HG03108 (cell line): ENCODE measurements around the gene SULT1A2.
"Not testable (repeated sequence)": the region's sequence is repeated elsewhere in the genome, so short reads cannot be mapped to it uniquely, and the experiment has no call there.

Source experiments
- ATAC-seq: cut with Tn5 transposase; IDR thresholded peaks from one replicate; pipeline ENCODE4 v1.9.1; 2021; ENCODE audit warnings: moderate library complexity; ENCODE audit not compliant: unreplicated experiment

The SULT1A2 gene

DNA sequence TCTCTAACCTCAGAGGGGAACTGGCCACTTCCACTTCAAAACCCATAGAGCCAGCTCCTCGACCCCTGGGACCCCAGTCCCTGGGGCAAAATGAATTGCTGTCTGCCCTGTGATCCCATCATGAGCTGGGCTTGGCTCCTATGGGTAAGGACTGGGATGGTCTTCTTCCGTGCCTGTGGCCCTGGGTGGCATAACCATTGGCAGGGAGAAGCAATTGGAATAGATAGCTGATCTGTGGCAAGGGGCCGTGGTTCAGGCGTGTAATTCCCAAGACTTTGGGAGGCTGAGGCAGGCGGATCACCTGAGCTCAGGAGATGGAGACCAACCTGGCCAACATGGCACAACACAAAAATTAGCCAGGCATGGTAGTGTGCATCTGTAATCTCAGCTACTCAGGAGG, 4.3 kb downstream of the SULT1A2 start:
- ATAC-seq = no peak

- no peak for ATAC-seq
Measured at GRCh38 chr16:28591355-28591754, 5.5 kb downstream of the SULT1A2 start.

GRCh38 chr16:28590384-28591340, 6.2 kb downstream of the SULT1A2 start:
- ATAC-seq = no peak

- no peak for ATAC-seq
Measured at GRCh38 chr16:28589930-28590329, 6.9 kb downstream of the SULT1A2 start.

- no peak for ATAC-seq
Measured at GRCh38 chr16:28589069-28589468, 7.8 kb downstream of the SULT1A2 start.

GRCh38 chr16:28587386-28587785, 9.5 kb downstream of the SULT1A2 start:
- no peak for ATAC-seq

DNA sequence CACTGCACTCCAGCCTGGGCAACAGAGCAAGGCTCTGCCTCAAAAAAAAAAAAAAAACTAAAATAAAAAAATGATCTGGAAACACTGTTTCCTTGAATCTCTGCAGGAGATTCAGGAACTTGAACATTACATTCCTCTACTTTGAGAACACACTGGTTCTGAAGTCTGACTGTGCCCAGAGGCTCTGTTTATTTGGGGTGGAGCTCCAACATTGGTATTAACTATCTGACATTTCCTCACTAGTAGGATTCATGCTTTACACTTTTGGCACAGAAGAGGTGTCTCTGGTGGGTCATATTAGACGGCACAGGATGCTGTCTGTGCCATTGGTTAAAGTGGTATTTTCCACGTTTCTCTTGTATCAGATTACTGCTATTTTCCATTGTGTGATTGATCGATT, 10.4 kb downstream of the SULT1A2 start:
- ATAC-seq = no peak

GRCh38 chr16:28585674-28586073, 11.2 kb downstream of the SULT1A2 start:
- no peak for ATAC-seq

- no peak for ATAC-seq
Measured at GRCh38 chr16:28580726-28581315, 16.0 kb downstream of the SULT1A2 start.

GRCh38 chr16:28575446-28576109, 21.3 kb downstream of the SULT1A2 start:
- ATAC-seq = no peak

DNA sequence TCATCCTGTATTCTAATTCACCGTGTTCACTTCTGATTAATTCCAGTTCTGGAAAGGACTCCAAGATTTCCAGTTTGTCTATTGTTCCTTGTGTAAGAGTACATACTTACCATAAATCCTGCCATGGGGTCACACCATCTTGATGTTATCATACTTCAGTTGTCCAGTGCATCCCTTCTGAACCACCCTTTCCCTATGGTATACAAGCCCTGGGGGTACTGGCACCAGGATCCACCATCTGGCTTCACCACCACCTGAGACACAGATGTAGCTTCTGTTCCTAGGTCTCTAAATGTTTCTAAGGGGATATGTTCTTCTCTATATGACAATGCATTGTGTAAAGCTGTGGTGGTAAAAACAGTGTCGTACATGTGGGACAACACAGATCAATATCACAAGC, 21.9 kb downstream of the SULT1A2 start:
- no peak for ATAC-seq

DNA sequence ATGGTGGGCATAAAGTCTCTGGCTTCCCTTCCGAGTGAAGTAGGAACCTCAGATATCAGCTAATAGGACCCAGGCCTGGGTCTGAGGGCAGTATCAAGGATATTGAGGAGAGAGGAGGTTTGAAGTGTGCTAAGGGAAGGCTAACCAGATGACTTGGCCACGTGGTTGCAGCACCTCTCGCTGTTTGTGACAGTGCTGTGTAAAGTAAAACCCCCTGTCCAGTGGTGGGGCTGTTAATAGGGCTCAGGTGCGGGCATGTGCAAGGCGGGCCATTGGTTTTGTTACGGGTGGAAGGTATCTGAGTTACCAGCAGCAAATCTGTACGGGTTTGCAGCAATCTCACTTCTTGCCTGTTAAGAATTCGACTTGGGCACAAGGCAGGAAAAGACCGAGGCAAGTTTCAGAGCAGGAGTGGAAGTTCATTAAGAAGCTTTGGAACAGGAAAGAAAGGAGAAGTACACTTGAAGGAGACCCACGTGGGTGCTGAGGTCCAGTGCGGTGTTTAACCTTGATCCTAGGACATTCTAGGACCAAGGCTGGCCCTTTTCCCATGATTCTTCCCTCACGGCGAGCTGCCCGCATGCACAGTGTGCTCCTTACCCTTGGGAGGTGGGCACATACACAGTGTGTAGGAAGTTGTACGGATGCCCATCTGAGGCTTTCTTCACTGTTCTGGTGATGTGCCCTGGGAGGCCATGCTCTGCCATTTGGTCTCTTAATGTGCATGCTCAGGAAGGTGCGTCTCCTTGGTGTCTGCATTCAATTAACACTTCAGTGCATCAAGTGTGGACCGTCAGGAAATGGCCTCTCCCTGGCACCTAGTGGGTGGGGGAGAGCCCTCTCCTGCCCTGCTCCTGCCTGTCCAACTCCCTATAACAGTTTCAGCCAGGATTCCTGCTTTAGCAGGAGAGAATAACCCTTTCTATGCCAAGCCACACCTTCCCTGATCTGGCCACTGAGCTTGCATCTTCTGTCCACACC, 22.8 kb downstream of the SULT1A2 start:
- no peak for ATAC-seq

- ATAC-seq = no peak
Measured at GRCh38 chr16:28572696-28573510, 23.9 kb downstream of the SULT1A2 start.

DNA sequence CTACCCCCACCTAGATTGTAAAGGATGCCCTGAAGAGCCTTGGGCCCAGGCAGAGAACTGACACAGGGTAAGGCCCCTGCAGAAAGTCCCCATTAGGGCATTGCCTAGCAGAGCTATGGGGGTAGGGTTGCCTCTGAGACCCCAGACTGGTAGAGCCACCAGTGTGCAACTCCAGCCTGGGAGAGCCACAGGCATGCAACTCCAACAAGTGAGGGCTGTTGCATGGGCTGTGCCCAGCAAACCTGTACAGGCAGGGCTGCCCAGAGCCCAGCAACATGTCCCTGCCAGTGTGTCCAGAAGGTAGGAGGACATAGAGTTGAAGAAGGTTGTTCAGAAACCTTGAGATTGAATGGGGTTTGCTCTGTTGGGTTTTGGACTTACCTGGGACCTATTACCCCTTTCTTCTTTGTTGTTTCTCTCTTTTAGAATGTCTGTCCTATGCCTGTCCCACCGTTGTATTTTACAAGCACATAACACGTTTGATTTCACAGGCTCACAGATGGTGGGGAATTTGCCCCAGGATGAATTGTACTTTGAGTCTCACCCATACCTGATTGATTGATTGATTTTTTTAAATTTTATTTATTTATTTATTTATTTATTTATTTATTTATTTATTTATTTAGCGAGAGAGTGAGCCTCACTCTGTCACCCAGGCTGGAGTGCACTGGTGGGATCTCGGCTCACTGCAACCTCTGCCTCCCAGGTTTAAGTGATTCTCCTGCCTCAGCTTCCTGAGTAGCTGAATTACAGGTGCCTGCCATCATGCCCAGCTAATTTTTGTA, 26.7 kb downstream of the SULT1A2 start:
- ATAC-seq = no peak

GRCh38 chr16:28569021-28569420, 27.8 kb downstream of the SULT1A2 start:
- ATAC-seq = no peak

DNA sequence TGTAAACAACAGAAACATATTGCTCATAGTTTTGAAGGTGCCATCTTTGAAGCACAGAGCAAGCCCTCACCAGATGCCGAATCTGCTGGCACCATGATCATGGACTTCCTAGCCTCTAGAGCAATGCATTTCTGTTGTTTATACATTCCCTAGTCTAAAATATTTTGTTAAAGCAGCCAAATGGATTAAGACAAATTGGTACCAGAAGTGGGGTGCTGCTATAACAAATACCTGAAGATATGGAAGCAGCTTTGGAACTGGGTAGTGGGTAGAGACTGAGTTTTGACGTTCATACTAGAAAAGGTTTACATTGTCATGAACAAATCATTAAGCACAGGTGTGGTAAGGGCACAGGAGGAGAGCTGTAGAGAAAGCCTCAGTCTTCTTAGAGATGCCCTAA, 29.6 kb downstream of the SULT1A2 start:
- no peak for ATAC-seq

DNA sequence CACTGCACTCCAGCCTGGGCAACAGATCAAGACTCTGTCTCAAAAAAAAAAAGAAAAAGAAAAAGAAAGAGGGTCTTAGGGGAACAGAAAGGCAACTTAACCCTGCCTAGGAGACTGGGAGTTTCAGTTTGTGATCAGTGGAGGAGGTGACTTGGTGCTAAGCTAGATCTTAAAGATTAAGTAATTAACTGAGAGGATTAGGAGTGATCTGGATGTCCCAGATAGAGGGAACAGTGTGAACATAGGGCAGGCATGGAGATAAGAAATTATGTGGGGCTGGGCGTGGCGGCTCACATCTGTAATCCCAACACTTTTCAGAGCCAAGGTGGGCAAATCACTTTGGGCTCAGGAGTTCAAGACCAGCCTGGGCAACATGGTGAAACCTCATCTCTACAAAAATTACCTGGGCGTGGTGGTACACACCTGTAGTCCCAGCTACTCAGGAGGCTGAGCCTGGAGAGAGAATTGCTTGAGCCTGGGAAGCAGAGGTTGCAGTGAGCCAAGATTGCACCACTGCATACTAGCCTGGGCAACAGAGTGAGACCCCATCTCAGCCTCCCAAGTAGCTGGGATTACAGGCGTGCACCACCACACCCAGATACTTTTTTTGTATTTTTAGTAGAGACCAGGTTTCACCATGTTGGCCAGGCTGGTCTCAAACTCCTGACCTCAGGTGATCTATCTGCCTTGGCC, 30.5 kb downstream of the SULT1A2 start:
- not testable (repeated sequence) for ATAC-seq

DNA sequence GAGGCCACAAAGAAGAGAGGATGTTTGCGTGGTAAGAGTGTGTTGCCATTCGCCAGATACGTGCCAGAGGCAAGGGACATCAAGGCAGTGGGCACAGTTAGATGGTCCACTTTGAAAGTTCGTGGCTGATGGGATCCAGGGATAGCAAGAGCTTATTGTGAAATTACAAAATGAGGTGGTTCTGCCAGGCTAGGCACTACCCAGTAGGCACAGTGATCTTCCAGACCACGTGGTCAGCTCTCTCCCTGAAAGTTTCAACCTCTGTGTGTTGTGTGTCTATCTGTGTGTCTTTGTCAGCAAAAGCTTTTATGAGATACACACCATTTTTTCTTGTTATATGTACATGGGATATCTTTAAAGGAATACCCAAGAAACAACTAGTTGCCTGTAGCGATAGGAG, 33.6 kb downstream of the SULT1A2 start:
- no peak for ATAC-seq
